Gastrocnemius medialis (tissue), 4 donors: ENCODE measurements around the gene CYTH4.

ENCODE experiments used
- POLR2A ChIP-seq, 2 donors: fragments of 450-650 bp; IDR thresholded peaks; one replicate each; pipeline ENCODE4 v1.6.1; 2017; ENCODE audit warnings: antibody characterized with exemption in 2 of 2, mild to moderate bottlenecking in 2 of 2, moderate library complexity in 2 of 2
- TF ChIP-seq, protein P1 (sequence below), 5 experiments: fragments of 450-650 bp in 3 of 5; fragments of 200-600 bp in 2 of 5; sonication (generic) in 2 of 5; IDR thresholded peaks in 4 of 5; conservative IDR thresholded peaks in 1 of 5; 1 replicate in 4 of 5; 2 replicates in 1 of 5; pipeline ENCODE4 v1.5.1; 2016 to 2019; ENCODE audit warnings: antibody characterized with exemption in 5 of 5, mild to moderate bottlenecking in 3 of 5, moderate library complexity in 3 of 5

DNA sequence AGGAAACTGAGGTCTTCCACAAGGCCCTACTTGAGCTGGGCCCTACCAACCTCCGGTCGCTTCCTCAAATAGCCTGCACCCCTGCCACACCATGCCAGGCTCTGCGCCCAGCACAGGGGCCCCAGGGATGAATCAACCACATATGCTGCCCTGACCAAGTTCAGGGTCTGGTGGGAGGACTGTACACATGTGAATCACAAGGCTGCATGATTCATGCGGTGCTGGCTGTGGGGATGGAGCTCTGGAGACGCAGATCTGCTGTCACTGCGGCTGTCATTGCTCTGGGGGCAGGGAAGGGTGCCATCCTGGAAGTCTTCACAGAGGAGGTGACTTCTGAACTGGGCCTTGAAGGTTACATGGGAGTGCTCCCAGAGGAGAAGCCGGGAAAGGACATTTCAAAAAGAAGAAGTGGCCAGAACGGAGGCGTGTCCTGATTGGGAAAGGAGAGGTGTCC is 21.5 kb downstream of the CYTH4 start:
- TF ChIP-seq, protein P1, sequence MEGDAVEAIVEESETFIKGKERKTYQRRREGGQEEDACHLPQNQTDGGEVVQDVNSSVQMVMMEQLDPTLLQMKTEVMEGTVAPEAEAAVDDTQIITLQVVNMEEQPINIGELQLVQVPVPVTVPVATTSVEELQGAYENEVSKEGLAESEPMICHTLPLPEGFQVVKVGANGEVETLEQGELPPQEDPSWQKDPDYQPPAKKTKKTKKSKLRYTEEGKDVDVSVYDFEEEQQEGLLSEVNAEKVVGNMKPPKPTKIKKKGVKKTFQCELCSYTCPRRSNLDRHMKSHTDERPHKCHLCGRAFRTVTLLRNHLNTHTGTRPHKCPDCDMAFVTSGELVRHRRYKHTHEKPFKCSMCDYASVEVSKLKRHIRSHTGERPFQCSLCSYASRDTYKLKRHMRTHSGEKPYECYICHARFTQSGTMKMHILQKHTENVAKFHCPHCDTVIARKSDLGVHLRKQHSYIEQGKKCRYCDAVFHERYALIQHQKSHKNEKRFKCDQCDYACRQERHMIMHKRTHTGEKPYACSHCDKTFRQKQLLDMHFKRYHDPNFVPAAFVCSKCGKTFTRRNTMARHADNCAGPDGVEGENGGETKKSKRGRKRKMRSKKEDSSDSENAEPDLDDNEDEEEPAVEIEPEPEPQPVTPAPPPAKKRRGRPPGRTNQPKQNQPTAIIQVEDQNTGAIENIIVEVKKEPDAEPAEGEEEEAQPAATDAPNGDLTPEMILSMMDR (IDR thresholded peaks at IDR 0.05 in 4 of 5, conservative IDR thresholded peaks at IDR 0.05 in 1 of 5) = no peak
- no peak for TF ChIP-seq POLR2A (IDR thresholded peaks at IDR 0.05)
